MCF 10A (cell line): ENCODE measurements around the gene CEP295NL. TPM values are rescaled to one million over a fixed set of nuclear protein-coding genes. Genes with fewer than 3 reads are reported as not detected.

Experiments
- BruUV-seq: library from RNA; stranded (reverse); fragments of 400-500 nt; replicated peaks from 2 replicates; lab custom pipeline; 2021; lab: Mats Ljungman, UMichigan
- CTCF ChIA-PET: fragments of 300-600 bp; sonication (Branson Sonifier 250); formaldehyde crosslinking; extraction: SDS; loops from one replicate; lab custom pipeline; 2021; ENCODE audit warnings: antibody characterized with exemption, inconsistent platforms; lab: Yijun Ruan, JAX
- POLR2A ChIA-PET: fragments of 300-600, 350-650 bp; sonication (Branson Sonifier 250); formaldehyde crosslinking; extraction: SDS; loops from one replicate; lab custom pipeline; 2020; ENCODE audit warnings: antibody characterized with exemption, inconsistent platforms; lab: Yijun Ruan, JAX
- DNase-seq: peaks from one replicate; pipeline ENCODE4 v3.0.0-alpha.2; 2018; ENCODE audit not compliant: unreplicated experiment
- H3K27ac Mint-ChIP-seq: one replicate; pipeline ENCODE4 v1.8.0; 2022; ENCODE audit warnings: mild to moderate bottlenecking, low read depth, mixed read lengths; ENCODE audit not compliant: unreplicated experiment
- H3K27me3 Mint-ChIP-seq: one replicate; pipeline ENCODE4 v1.8.0; 2022; ENCODE audit warnings: mixed read lengths; ENCODE audit not compliant: insufficient read depth, unreplicated experiment
- H3K36me3 Mint-ChIP-seq: one replicate; pipeline ENCODE4 v1.8.0; 2022; ENCODE audit warnings: mild to moderate bottlenecking, moderate library complexity, mixed read lengths; ENCODE audit not compliant: insufficient read depth, unreplicated experiment
- H3K4me1 Mint-ChIP-seq: one replicate; pipeline ENCODE4 v1.8.0; 2022; ENCODE audit warnings: mixed read lengths; ENCODE audit not compliant: insufficient read depth, unreplicated experiment
- H3K4me3 Mint-ChIP-seq: one replicate; pipeline ENCODE4 v1.8.0; 2022; ENCODE audit warnings: mild to moderate bottlenecking, moderate library complexity, mixed read lengths; ENCODE audit not compliant: unreplicated experiment
- H3K9me3 Mint-ChIP-seq: one replicate; pipeline ENCODE4 v1.8.0; 2022; ENCODE audit warnings: mixed read lengths; ENCODE audit not compliant: unreplicated experiment
- intact Hi-C: fragments of 100-400 bp; cut with micrococcal nuclease; formaldehyde crosslinking; loops from 2 replicates; pipeline ENCODE4 v1.14.1; 2022
- total RNA-seq: library from RNA; stranded (reverse); gene quantifications from 2 replicates; pipeline ENCODE4 v1.2.3, GENCODE V29; 2022
- TF ChIP-seq, protein P1 (sequence below): fragments of 200-600 bp; IDR thresholded peaks from one replicate; pipeline ENCODE4 v1.8.0; 2022; ENCODE audit warnings: antibody characterized with exemption, mild to moderate bottlenecking; ENCODE audit not compliant: unreplicated experiment

Gene CEP295NL
- total RNA-seq, 1 experiment from 2014 or later: 0.68 TPM

DNA sequence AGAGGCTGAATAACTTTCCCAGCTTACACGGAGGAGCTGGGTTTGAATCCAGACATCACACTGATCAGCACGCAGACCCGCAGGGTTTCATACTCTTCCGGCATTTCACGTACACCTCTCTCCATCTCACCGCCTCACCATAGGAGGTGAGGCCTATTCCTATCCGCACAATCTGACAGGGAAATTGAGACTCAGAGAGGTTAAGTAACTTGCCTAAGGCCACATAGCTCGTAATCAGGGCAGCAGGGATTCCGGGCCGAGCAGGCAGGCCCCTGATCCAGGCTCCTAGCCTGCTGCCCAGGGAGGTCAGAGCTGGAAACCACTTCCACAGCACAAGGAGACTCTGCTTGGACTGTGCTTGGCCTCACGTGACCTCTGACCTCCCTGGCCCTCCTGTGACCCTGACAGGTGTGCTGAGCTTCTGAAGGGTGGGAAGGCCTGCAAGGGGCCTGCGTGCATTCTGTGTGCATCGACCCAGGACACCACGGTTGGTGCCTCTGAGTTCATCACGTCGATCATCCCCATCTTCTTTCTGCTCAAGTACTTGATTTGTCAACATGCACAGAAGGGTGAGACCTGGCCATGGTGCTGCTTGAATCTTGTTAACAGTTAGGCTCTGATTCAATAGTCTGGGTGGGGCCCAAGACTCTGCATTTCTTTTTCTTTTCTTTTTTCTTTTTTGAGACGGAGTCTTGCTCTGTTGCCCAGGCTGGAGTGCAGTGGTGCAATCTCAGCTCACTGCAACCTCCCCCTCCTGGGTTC is 4.7 kb downstream of the CEP295NL start:
- intact Hi-C loops: no loop called here
- ChIA-PET CTCF (interaction anchor here (0.9 kb wide), 1 partner anchor 14 kb away, joined by 4 read pairs; no protein-coding TSS in a partner anchor), POLR2A (no interaction called here)
- Mint-ChIP-seq H3K4me3 (no peak overlapping the region), H3K27ac (no peak overlapping the region), H3K9me3 (no peaks in the 10 kb centered on the region), H3K36me3 (peaks cover 15% of the 10 kb centered on the region), H3K27me3 (no peaks in the 10 kb centered on the region), H3K4me1 (peaks cover 10% of the 10 kb centered on the region)
- TF ChIP-seq, protein P1, sequence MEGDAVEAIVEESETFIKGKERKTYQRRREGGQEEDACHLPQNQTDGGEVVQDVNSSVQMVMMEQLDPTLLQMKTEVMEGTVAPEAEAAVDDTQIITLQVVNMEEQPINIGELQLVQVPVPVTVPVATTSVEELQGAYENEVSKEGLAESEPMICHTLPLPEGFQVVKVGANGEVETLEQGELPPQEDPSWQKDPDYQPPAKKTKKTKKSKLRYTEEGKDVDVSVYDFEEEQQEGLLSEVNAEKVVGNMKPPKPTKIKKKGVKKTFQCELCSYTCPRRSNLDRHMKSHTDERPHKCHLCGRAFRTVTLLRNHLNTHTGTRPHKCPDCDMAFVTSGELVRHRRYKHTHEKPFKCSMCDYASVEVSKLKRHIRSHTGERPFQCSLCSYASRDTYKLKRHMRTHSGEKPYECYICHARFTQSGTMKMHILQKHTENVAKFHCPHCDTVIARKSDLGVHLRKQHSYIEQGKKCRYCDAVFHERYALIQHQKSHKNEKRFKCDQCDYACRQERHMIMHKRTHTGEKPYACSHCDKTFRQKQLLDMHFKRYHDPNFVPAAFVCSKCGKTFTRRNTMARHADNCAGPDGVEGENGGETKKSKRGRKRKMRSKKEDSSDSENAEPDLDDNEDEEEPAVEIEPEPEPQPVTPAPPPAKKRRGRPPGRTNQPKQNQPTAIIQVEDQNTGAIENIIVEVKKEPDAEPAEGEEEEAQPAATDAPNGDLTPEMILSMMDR: no peak
- no TSS peak for BruUV-seq
- no peak for DNase-seq

DNA sequence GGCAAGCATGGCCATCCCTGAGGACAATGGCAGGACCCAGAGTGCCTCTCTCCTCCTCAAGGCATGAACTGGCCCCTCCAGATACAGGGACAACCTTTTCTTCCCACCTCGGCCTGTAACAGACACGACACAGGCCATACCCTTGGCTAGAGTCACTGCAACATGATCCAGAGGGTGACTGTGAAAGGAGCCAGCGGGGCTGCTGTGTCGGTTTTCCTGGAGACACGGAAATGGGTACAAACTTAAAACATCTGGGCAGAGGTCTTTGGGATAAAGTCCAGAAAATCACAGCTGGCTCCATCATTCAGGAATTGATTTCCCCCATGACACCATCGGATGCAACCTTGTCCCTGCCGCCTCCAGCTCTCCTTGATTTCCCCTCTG is 5.3 kb downstream of the CEP295NL start:
- no peaks in the 10 kb centered on the region for H3K9me3 Mint-ChIP-seq
- H3K27ac Mint-ChIP-seq: no peak overlapping the region
- H3K4me3 Mint-ChIP-seq: no peak overlapping the region
- no TSS peak for BruUV-seq
- H3K4me1 Mint-ChIP-seq: peaks cover 10% of the 10 kb centered on the region
- TF ChIP-seq, protein P1: no peak
- no peaks in the 10 kb centered on the region for H3K27me3 Mint-ChIP-seq
- CTCF ChIA-PET: no interaction called here
- intact Hi-C loops: no loop called here
- POLR2A ChIA-PET: no interaction called here
- peaks cover 15% of the 10 kb centered on the region for H3K36me3 Mint-ChIP-seq
- no peak for DNase-seq

DNA sequence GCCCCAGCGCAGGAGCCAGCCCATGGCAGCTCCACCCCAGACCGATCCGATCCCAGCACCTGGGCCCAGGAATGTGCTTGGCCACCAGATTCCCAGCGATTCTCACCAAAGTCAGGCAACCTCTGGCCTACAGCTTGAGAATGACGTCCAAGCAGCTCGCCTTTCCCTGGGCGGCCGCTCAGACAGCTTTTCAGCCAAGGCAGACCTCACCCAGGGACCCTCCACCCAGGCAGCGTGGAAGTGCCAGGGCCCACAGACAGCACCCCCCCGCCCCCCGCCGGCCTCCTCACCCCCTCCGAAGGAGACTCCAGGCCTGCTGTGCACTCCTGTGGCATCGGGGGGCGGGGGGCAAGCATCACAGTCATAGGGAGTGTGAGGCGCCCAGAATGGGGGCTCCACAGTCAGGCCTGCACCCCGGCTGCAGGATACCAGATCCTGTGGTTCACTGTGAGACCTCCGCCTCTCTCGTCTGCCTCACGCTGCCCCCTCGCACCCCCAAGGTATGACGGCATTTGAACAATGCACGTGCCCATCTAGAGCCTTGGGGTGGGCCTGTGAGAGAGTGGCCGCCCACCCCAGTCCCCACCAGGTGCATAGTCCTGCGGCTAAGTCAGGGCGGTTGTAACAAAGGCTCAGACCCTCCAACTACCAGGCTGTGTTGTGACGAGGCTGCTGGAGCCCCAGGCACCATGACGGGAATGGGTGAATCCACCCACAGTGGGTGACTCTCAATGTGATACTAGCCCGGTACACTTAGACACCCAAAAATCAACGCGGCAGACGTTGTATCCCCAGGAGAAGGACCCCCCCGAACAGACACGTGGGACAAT is 6.0 kb downstream of the CEP295NL start:
- Mint-ChIP-seq H3K9me3 (no peaks in the 10 kb centered on the region), H3K27ac (no peak overlapping the region), H3K36me3 (peaks cover 15% of the 10 kb centered on the region), H3K27me3 (no peaks in the 10 kb centered on the region), H3K4me3 (no peak overlapping the region), H3K4me1 (peaks cover 10% of the 10 kb centered on the region)
- ChIA-PET POLR2A (no interaction called here), CTCF (interaction anchor here (0.6 kb wide), 1 partner anchor 497 kb away, joined by 4 read pairs; no protein-coding TSS in a partner anchor)
- no peak for DNase-seq
- intact Hi-C loops: no loop called here
- no TSS peak for BruUV-seq
- TF ChIP-seq, protein P1: no peak
